Fibroblast of mammary gland (primary cell): ENCODE results near the gene EXOC3L2.

ENCODE experiments used
- DNase-seq: peaks from one replicate; pipeline ENCODE4 v3.0.0-alpha.2; 2010; ENCODE audit warnings: low read depth
- H3K4me3 ChIP-seq: 2 replicates; pipeline ENCODE4 v1.5.1; 2011; ENCODE audit warnings: low read depth, mild to moderate bottlenecking, low read length, moderate library complexity; ENCODE audit not compliant: control insufficient read depth
- CTCF ChIP-seq: conservative IDR thresholded peaks from 2 replicates; pipeline ENCODE4 v1.5.1; 2011; ENCODE audit warnings: low read depth, low read length, inconsistent platforms; ENCODE audit not compliant: control insufficient read depth, insufficient read depth

The EXOC3L2 gene

GRCh38 chr19:45245334-45245787, at the start of gene EXOC3L2:
Gene EXOC3L2, minus strand, starts transcription at chr19:45245407. Its CDS starts 6,362 bp downstream, at chr19:45239045.
- no peak within 1 kb of the TSS for H3K4me3 ChIP-seq
- DNase-seq: no peak
- no peak for TF ChIP-seq CTCF

GRCh38 chr19:45294291-45295029, 49.3 kb upstream of the EXOC3L2 start:
- no peak overlapping the region for H3K4me3 ChIP-seq
- DNase-seq: peak; percentile 12
- TF ChIP-seq CTCF: no peak

GRCh38 chr19:45293682-45294081, 48.5 kb upstream of the EXOC3L2 start:
- TF ChIP-seq CTCF: no peak
- no peak overlapping the region for H3K4me3 ChIP-seq
- DNase-seq: no peak

GRCh38 chr19:45291834-45292233, 46.6 kb upstream of the EXOC3L2 start:
- no peak overlapping the region for H3K4me3 ChIP-seq
- no peak for TF ChIP-seq CTCF
- DNase-seq: no peak

- no peak for TF ChIP-seq CTCF
- H3K4me3 ChIP-seq: no peak overlapping the region
- DNase-seq: no peak
Measured at GRCh38 chr19:45290381-45290931, 45.2 kb upstream of the EXOC3L2 start.

- no peak overlapping the region for H3K4me3 ChIP-seq
- no peak for TF ChIP-seq CTCF
Measured at GRCh38 chr19:45283443-45284033, 38.3 kb upstream of the EXOC3L2 start.

More at GRCh38 chr19:45283443-45284033, 38.3 kb upstream of the EXOC3L2 start:
- no peak for DNase-seq
